MM.1S (cell line): ENCODE measurements around the gene CELF2.

Experiments used
- EZH2 ChIP-seq: fragments of 300-600 bp; sonication (generic); optimal IDR thresholded peaks from 2 replicates; pipeline ENCODE3; 2017; ENCODE audit warnings: low read depth, mild to moderate bottlenecking, antibody characterized with exemption, low read length, mixed read lengths
- EZH2phosphoT487 ChIP-seq: fragments of 300-600 bp; sonication (generic); IDR thresholded peaks from 2 replicates; pipeline ENCODE4 v1.6.1; 2018; ENCODE audit warnings: antibody characterized with exemption, low read length
- TF ChIP-seq, protein P1 (sequence below): fragments of 300-600 bp; sonication (generic); IDR thresholded peaks from 2 replicates; pipeline ENCODE4 v1.5.1; 2016; ENCODE audit warnings: antibody characterized with exemption, low read length, mixed read lengths

GRCh38 chr10:11183015-11183414 is 165.3 kb downstream of the CELF2 start:
- TF ChIP-seq, protein P1, sequence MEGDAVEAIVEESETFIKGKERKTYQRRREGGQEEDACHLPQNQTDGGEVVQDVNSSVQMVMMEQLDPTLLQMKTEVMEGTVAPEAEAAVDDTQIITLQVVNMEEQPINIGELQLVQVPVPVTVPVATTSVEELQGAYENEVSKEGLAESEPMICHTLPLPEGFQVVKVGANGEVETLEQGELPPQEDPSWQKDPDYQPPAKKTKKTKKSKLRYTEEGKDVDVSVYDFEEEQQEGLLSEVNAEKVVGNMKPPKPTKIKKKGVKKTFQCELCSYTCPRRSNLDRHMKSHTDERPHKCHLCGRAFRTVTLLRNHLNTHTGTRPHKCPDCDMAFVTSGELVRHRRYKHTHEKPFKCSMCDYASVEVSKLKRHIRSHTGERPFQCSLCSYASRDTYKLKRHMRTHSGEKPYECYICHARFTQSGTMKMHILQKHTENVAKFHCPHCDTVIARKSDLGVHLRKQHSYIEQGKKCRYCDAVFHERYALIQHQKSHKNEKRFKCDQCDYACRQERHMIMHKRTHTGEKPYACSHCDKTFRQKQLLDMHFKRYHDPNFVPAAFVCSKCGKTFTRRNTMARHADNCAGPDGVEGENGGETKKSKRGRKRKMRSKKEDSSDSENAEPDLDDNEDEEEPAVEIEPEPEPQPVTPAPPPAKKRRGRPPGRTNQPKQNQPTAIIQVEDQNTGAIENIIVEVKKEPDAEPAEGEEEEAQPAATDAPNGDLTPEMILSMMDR: no peak
- TF ChIP-seq EZH2 (no peak), EZH2phosphoT487 (no peak)
